ENCODE results near the gene PEAK1.
A peak's percentile ranks its signal among the peaks of the same experiment; 100 is the strongest.
"Not testable (repeated sequence)": the region's sequence is repeated elsewhere in the genome, so short reads cannot be mapped to it uniquely, and the experiment has no call there.

Gene PEAK1

DNA sequence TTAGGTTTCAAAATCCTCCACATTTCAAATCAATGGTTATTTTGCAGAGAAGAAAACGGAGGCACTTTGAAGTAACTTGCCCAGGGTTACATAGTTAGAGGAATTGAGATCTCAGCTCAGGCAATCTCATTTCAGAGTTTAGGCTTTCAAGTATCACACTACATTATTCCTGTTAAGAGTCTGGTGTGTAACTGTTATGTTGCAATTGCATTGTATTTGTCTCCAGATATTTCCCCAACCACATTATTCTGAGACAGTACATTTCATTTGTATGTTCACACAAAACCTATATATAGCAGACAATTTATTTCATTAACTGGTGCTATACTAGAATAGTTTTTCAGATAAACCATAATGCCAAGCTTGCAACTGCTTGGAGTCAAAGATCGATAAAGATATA is 194.8 kb downstream of the PEAK1 start:
- DNase-seq: no peak

DNA sequence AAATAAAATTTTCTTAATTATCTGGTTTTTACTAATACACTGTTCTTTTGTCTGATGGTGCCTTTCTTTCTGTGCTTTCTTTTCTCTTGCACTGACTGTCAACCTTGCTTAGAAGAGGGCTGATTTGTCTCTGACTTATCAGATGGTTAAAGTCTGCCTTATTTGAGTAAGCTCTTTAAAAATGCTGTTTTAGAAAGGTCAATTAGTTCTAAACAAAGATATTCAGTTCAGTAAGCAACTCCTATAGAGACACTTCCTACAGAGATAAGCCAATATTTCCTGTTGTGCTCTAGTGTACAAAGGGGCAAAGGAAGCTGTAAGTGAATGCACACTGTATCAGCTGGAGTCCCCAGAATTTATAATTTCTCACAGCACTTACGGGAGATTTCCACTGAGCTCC is 195.6 kb downstream of the PEAK1 start:
- no peak for DNase-seq

DNA sequence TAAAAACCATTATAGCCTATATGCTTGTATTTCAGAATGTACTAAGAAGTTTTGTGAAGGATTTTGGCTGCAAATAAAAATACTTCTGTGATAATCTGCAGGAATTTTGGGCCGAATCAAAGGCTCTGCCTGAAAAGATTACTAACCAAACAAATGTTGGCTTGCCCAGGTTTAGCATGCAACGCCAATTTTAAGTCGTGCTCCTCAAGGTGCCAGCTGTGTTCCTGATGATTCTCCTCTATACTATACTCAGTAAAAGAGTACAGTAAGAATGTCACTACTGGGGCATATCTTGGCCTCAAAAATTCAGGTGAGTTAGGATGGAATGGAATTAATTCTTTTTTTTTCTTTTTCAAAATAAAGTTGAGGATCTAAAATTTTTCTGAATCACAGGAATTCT is 198.2 kb downstream of the PEAK1 start:
- no peak for DNase-seq

- DNase-seq: no peak
Observed at GRCh38 chr15:77221174-77221573, 198.7 kb downstream of the PEAK1 start.

GRCh38 chr15:77219841-77220240 is 200.1 kb downstream of the PEAK1 start:
- peak; percentile 19 for DNase-seq

DNA sequence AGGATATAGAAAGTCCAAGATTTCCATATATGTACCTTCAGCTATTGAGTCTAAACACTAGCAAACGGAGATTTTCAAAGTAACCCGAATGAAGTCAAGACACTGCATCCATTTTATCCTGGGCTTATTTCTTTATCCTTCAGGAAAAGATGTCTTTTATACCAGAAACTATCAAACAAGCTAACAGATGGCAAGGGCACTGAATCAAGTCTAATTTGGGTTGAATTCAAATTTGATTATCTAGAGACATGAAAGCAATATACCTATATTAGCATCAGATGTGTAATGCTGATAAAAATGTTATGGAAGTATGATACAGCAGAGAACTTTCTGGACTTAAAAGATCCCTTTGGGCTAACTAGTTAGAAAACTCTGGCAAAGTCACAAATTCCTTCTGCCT is 210.7 kb downstream of the PEAK1 start:
- DNase-seq: no peak

DNA sequence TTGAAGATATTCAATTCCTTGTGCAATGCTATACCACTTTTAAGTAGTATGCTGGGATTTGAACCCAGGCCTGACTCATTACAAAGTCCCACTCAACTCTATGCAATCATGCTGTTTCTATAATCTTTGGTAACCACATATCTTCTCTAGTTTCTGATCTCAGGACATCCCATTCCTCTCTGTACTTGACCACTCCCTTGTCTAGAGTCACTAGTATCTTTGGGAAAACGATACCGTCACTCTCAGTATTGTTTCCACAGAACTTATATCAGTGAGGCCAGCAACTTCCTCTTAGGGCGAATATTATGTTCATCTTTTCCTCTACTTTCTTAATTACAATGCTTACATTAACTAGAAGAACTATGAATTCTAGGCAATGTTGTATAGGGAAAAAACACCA is 211.7 kb downstream of the PEAK1 start:
- DNase-seq: no peak

DNA sequence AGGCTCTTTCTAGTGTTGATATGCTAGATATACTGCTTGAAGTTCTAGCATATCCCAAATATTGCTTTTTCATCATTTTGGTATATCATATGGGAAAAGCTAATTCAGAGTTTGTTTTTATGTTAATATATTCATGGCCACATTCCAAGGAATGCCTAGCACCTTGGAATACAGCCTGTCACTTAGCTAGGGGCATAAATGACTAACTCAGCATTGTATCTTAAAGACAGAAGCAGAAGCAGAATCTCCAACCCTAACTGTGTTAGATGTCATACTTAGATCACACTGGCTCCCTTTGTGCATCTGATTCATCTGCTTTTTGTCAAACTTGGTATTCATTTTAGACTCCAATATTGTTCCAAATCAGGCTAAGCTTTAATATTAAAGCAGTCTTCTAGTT is 218.2 kb downstream of the PEAK1 start:
- DNase-seq: no peak

GRCh38 chr15:77196381-77196780 is 223.5 kb downstream of the PEAK1 start:
- no peak for DNase-seq

DNA sequence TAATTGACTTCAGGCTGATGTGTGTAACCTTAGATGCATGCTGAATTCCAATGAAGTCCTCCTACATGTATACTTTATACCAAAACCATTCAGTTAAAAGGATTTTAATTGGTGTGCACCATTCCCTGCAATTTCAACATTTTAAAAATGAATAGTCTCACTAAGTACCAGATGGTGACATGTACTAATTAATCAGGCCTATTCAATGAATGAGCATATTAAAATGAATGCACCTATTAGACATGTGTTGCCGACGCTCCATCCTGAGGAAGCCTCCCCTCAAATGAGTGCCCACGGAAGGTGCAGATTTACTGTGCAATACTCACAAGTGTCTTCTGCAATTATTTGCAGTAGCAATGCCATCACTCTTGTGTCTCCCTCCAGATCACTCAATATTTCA is 224.3 kb downstream of the PEAK1 start:
- DNase-seq: no peak

- no peak for DNase-seq
Observed at GRCh38 chr15:77192451-77192850, 227.5 kb downstream of the PEAK1 start.

- DNase-seq: no peak
Observed at GRCh38 chr15:77191230-77191834, 228.6 kb downstream of the PEAK1 start.

GRCh38 chr15:77187751-77188464 is 232.0 kb downstream of the PEAK1 start:
- DNase-seq: peak; percentile 41

GRCh38 chr15:77186594-77187011 is 233.3 kb downstream of the PEAK1 start:
- no peak for DNase-seq

DNA sequence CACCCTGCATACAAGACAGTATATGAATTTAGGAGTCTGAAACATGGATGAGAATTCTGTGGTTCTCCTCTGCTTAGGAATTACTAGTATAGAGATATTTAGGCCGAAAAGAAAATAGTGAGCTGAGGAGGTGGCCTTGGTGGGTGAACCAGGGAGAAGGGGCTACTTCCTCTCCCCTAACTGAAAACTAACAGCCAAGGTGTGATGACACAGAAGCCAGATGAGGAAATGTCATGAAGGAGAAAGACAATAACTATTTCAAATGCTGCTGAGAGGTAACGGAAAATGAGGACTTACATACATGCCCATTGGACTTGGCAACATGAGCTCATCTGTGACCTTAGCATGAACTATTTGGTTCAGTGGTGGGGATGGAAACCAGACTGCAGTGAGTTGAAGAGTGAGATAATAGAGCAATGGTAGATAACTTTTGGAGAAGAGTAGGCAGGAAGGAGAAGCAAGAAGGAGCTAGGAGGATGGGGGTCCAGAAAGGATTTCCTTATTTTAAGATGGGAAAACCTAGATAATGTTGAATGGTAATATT is 234.6 kb downstream of the PEAK1 start:
- DNase-seq: no peak

GRCh38 chr15:77184352-77184751 is 235.6 kb downstream of the PEAK1 start:
- not testable (repeated sequence) for DNase-seq

GRCh38 chr15:77183066-77183465 is 236.8 kb downstream of the PEAK1 start:
- DNase-seq: no peak

GRCh38 chr15:77181305-77182074 is 238.4 kb downstream of the PEAK1 start:
- no peak for DNase-seq

- DNase-seq: no peak
Observed at GRCh38 chr15:77180757-77181156, 239.1 kb downstream of the PEAK1 start.

DNA sequence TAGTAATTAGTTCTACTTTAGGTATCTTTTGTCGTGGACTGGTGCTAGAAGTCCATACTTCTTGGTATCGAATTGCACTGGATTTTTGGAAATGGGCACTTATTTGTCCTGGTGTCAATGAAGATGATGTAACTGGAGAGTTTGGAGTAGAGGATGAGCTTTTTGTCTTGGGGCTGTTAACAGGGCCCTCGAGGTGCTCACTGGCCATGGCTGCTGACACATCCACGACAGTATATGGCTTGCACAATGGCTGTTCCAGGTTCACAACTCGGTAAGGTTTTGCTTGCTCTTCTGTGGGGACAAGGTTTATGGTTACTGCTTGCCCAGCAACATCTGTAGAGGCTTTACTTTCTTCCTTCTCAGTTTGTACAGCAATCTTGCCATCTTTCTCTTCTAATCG is 239.6 kb downstream of the PEAK1 start:
- DNase-seq: no peak

GRCh38 chr15:77179541-77179998 is 240.3 kb downstream of the PEAK1 start:
- DNase-seq: no peak

DNA sequence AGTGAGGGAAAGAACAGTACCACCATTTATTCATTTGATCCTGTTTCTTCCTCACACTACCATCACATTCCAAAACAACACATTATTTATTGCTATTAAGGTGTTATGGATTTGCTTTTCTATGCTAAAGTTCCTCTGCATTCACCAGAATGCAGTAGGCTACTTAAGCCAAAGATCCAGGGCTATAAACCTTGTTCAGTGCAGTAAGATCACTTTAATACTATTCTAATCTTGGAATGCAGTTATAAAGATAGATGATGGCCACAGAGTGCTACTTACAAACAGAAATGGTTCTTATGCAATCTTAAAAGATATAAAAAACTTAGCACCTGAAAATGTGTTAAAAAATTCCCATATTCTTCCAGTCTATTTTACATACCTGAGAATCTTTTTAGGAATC is 241.5 kb downstream of the PEAK1 start:
- DNase-seq: no peak

DNA sequence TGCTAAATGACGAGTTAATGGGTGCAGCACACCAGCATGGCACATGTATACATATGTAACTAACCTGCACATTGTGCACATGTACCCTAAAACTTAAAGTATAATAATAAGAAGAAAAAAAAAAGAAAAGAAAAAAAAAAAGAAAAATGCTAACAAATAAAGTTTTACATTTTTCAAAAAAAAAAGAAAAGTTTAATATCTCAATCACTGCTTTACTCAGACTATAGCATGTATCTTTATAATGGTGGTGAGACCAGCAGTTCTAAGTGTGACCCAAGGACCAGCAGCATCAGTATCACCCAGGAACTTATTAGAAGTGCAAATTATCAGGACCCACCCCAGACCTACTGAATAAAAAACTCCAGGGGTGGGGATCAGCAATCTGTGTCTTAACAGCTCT is 243.8 kb downstream of the PEAK1 start:
- not testable (repeated sequence) for DNase-seq
